Measurements from ENCODE around the gene MARK3.

- TF ChIP-seq REST (IDR thresholded peaks at IDR 0.05; ENCODE audit: insufficient replicate concordance, low read depth): no peak
- TF ChIP-seq GABPA (IDR thresholded peaks at IDR 0.05; ENCODE audit: low read depth): no peak
- TF ChIP-seq CTCF (IDR thresholded peaks at IDR 0.05; ENCODE audit: insufficient read depth, low read length): no peak
- no peak for TF ChIP-seq POLR2AphosphoS5 (IDR thresholded peaks at IDR 0.05; ENCODE audit: low read depth)
- TF ChIP-seq SPI1 (IDR thresholded peaks at IDR 0.05; ENCODE audit: borderline replicate concordance, low read depth): no peak
Observed at GRCh38 chr14:103449634-103450161, 64.5 kb downstream of the MARK3 start.

Measured in HL-60 (cell line).